H1 (cell line): ENCODE data around the gene TMEM125. TPM values are rescaled to one million over a fixed set of nuclear protein-coding genes. Genes with fewer than 3 reads are reported as not detected.

Experiments
- CTCF ChIA-PET: fragments of 300-600 bp; sonication (Branson Sonifier 250); formaldehyde crosslinking; loops from one replicate; lab custom pipeline; 2021; ENCODE audit not compliant: partially characterized antibody; lab: Charles Lee
- POLR2A ChIA-PET: fragments of 300-600 bp; sonication (Branson Sonifier 250); formaldehyde crosslinking; loops from one replicate; lab custom pipeline; 2021; ENCODE audit warnings: inconsistent platforms; ENCODE audit not compliant: partially characterized antibody; lab: Charles Lee
- DNase-seq, 2 experiments: peaks; one replicate each; pipeline versions ENCODE4 v3.0.0 to v3.0.0-alpha.2; 2010 to 2022; ENCODE audit warnings: low spot score in 2 of 2, low read depth in 1 of 2, mixed read lengths in 1 of 2
- FAIRE-seq: peaks from 2 replicates; lab custom pipeline; 2011; peaks lifted over from hg19 to GRCh38; lab: Jason Lieb, UNC
- H2AFZ ChIP-seq: 2 replicates; pipeline ENCODE4 v1.8.1; 2012; ENCODE audit warnings: low read length, inconsistent platforms
- H2AK5ac ChIP-seq: 2 replicates; pipeline ENCODE4 v1.6.1; 2013; ENCODE audit warnings: low read depth, low read length
- H2BK120ac ChIP-seq: replicated peaks from 2 replicates; pipeline ENCODE3; 2013; ENCODE audit warnings: low read depth, low read length, inconsistent platforms
- H2BK12ac ChIP-seq: 2 replicates; pipeline ENCODE4 v1.6.1; 2013; ENCODE audit warnings: low read depth, low read length
- H2BK15ac ChIP-seq: 2 replicates; pipeline ENCODE4 v1.6.1; 2013; ENCODE audit warnings: low read length
- H2BK20ac ChIP-seq: 2 replicates; pipeline ENCODE4 v1.6.1; 2013; ENCODE audit warnings: low read length
- H2BK5ac ChIP-seq: 2 replicates; pipeline ENCODE4 v1.6.1; 2013; ENCODE audit warnings: low read depth, low read length
- H3K14ac ChIP-seq: 2 replicates; pipeline ENCODE4 v1.6.1; 2013; ENCODE audit warnings: inconsistent platforms; ENCODE audit not compliant: insufficient read length
- H3K18ac ChIP-seq: 2 replicates; pipeline ENCODE4 v1.6.1; 2013; ENCODE audit warnings: low read length; ENCODE audit errors: extremely low read depth
- H3K23ac ChIP-seq: 2 replicates; pipeline ENCODE4 v1.6.1; 2013; ENCODE audit warnings: inconsistent platforms; ENCODE audit not compliant: insufficient read length
- H3K23me2 ChIP-seq: 2 replicates; pipeline ENCODE4 v1.6.1; 2013; ENCODE audit warnings: low read depth, low read length
- H3K27ac ChIP-seq: 2 replicates; pipeline ENCODE4 v1.6.1; 2011; ENCODE audit warnings: low read depth, low read length, inconsistent platforms
- H3K27me3 ChIP-seq, 4 experiments: replicated peaks in 1 of 4; 1 replicate in 1 of 4; 2 replicates in 3 of 4; pipeline versions ENCODE4 v1.6.1 to v1.8.1; 2011 to 2013; ENCODE audit warnings: low read length in 3 of 4, mild to moderate bottlenecking in 3 of 4, inconsistent platforms in 2 of 4, mixed read lengths in 2 of 4, moderate library complexity in 1 of 4; ENCODE audit not compliant: control insufficient read depth in 3 of 4, insufficient read depth in 3 of 4; ENCODE audit errors: extremely low read depth in 1 of 4
- H3K36me3 ChIP-seq, 4 experiments: 2 replicates each; pipeline versions ENCODE4 v1.6.1 to v1.8.1; 2011 to 2013; ENCODE audit warnings: mild to moderate bottlenecking in 4 of 4, low read length in 3 of 4, moderate library complexity in 2 of 4, control low read depth in 1 of 4, inconsistent platforms in 1 of 4; ENCODE audit not compliant: insufficient read depth in 4 of 4, control insufficient read depth in 2 of 4
- H3K4ac ChIP-seq: replicated peaks from 2 replicates; pipeline ENCODE3; 2013; ENCODE audit warnings: low read length, low read depth, mixed read lengths, inconsistent platforms; ENCODE audit not compliant: insufficient read length
- H3K4me1 ChIP-seq, 4 experiments: replicated peaks in 1 of 4; 1 replicate in 1 of 4; 2 replicates in 3 of 4; pipeline versions ENCODE4 v1.6.1 to v1.8.1; 2011 to 2013; ENCODE audit warnings: low read length in 3 of 4, inconsistent platforms in 2 of 4, mixed read lengths in 1 of 4; ENCODE audit not compliant: insufficient read depth in 4 of 4, control insufficient read depth in 3 of 4
- H3K4me2 ChIP-seq, 2 experiments: 2 replicates each; pipeline versions ENCODE4 v1.6.1 to v1.8.1; 2011 to 2013; ENCODE audit warnings: low read depth in 2 of 2, low read length in 2 of 2, control low read depth in 1 of 2, inconsistent platforms in 1 of 2, mild to moderate bottlenecking in 1 of 2; ENCODE audit not compliant: insufficient read depth in 1 of 2
- H3K4me3 ChIP-seq, 4 experiments: fragments of 200-600, 300-600 bp in 1 of 4; sonication (generic), shearing (Covaris generic), sonication (Bioruptor Twin) in 1 of 4; 2 replicates each; pipeline versions ENCODE4 v1.5.1 to v1.8.1; 2011 to 2016; ENCODE audit warnings: low read length in 4 of 4, low read depth in 3 of 4, control low read depth in 2 of 4, inconsistent platforms in 2 of 4, mild to moderate bottlenecking in 2 of 4, mixed read lengths in 1 of 4, moderate library complexity in 1 of 4; ENCODE audit not compliant: insufficient read depth in 2 of 4; ENCODE audit errors: extremely low read depth in 1 of 4
- H3K56ac ChIP-seq: replicated peaks from 2 replicates; pipeline ENCODE3; 2013; ENCODE audit warnings: low read depth, mild to moderate bottlenecking, mixed read lengths, low read length, inconsistent platforms; ENCODE audit not compliant: insufficient read length
- H3K79me1 ChIP-seq: 2 replicates; pipeline ENCODE4 v1.6.1; 2013; ENCODE audit warnings: low read depth, low read length, control low read depth
- H3K79me2 ChIP-seq, 2 experiments: 2 replicates each; pipeline versions ENCODE4 v1.6.1 to v1.8.1; 2012 to 2013; ENCODE audit warnings: low read length in 2 of 2, mild to moderate bottlenecking in 2 of 2, inconsistent platforms in 1 of 2; ENCODE audit not compliant: insufficient read depth in 2 of 2, control insufficient read depth in 1 of 2
- H3K9ac ChIP-seq, 4 experiments: replicated peaks in 1 of 4; 1 replicate in 1 of 4; 2 replicates in 3 of 4; pipeline versions ENCODE4 v1.6.1 to v1.8.1; 2011 to 2013; ENCODE audit warnings: low read depth in 3 of 4, low read length in 3 of 4, control low read depth in 2 of 4, mild to moderate bottlenecking in 2 of 4, moderate library complexity in 2 of 4, inconsistent platforms in 1 of 4; ENCODE audit errors: extremely low read depth in 1 of 4
- H3K9me3 ChIP-seq, 2 experiments: 2 replicates each; pipeline versions ENCODE4 v1.6.1 to v1.8.1; 2012 to 2013; ENCODE audit warnings: mild to moderate bottlenecking in 2 of 2, moderate library complexity in 2 of 2, control low read depth in 1 of 2, inconsistent platforms in 1 of 2, low read depth in 1 of 2, low read length in 1 of 2, mixed read lengths in 1 of 2; ENCODE audit not compliant: insufficient read depth in 2 of 2
- H4K20me1 ChIP-seq, 2 experiments: replicated peaks in 1 of 2; 2 replicates each; pipeline versions ENCODE3 to v1.8.1; 2011 to 2013; ENCODE audit warnings: inconsistent platforms in 2 of 2, low read length in 2 of 2, mild to moderate bottlenecking in 1 of 2; ENCODE audit not compliant: insufficient read depth in 2 of 2, control insufficient read depth in 1 of 2
- H4K5ac ChIP-seq: 2 replicates; pipeline ENCODE4 v1.6.1; 2013; ENCODE audit warnings: low read length, low read depth, mixed read lengths, inconsistent platforms; ENCODE audit not compliant: insufficient read length
- H4K8ac ChIP-seq: 2 replicates; pipeline ENCODE4 v1.8.0; 2013; ENCODE audit warnings: mild to moderate bottlenecking, moderate library complexity, low read length, inconsistent platforms; ENCODE audit not compliant: insufficient read depth; ENCODE audit errors: extremely low read depth
- H4K91ac ChIP-seq: replicated peaks from 2 replicates; pipeline ENCODE3; 2013; ENCODE audit warnings: low read length, mixed read lengths, inconsistent platforms; ENCODE audit not compliant: insufficient read length
- JUND ChIP-seq: IDR thresholded peaks from 2 replicates; pipeline ENCODE4 v1.6.1; 2011; ENCODE audit warnings: mild to moderate bottlenecking, improper control_type of control experiment, low read length
- PHF8 ChIP-seq: fragments of 200-600 bp; sonication (generic); conservative IDR thresholded peaks from 2 replicates; pipeline ENCODE4 v1.7.1; 2012; ENCODE audit warnings: low read depth, mild to moderate bottlenecking, inconsistent platforms, low read length, moderate library complexity
- POLR2A ChIP-seq, 2 experiments: IDR thresholded peaks; 1 replicate in 1 of 2; 2 replicates in 1 of 2; pipeline ENCODE4 v1.6.1; 2011; ENCODE audit warnings: low read depth in 2 of 2, low read length in 2 of 2, mild to moderate bottlenecking in 2 of 2; ENCODE audit errors: control extremely low read depth in 1 of 2
- RXRA ChIP-seq: IDR thresholded peaks from 2 replicates; pipeline ENCODE4 v1.6.1; 2011; ENCODE audit warnings: low read depth, mild to moderate bottlenecking, low read length, moderate library complexity; ENCODE audit not compliant: insufficient read depth
- TEAD4 ChIP-seq: IDR thresholded peaks from 2 replicates; pipeline ENCODE4 v1.6.1; 2012; ENCODE audit warnings: low read depth, low read length, inconsistent platforms, mixed read lengths
- WGBS, 2 experiments: shearing (Covaris generic) in 1 of 2; methylation state at CpG; one replicate each; pipeline versions ENCODE4 v1.1.6 to v1.1.7; 2013 to 2015; ENCODE audit warnings: low lambda C conversion rate in 2 of 2, mixed read lengths in 2 of 2, inconsistent platforms in 1 of 2, low coverage in 1 of 2, missing lambda C conversion rate in 1 of 2; ENCODE audit not compliant: insufficient replicate concordance in 2 of 2, insufficient coverage in 1 of 2, insufficient read length in 1 of 2; ENCODE audit errors: extremely low coverage in 1 of 2, missing lambda C conversion rate in 1 of 2; 5-methylcytosine and 5-hydroxymethylcytosine counted together
- polyA plus RNA-seq, 7 experiments: library from polyadenylated mRNA; depleted of rRNA in 3 of 7; stranded (reverse) in 5 of 7; unstranded in 2 of 7; fragments of >200 nt in 5 of 7; fragments of 200-250 nt in 2 of 7; gene quantifications; 1 replicate in 5 of 7; 2 replicates in 1 of 7; 4 replicates in 1 of 7; pipeline versions ENCODE4 v1.2.1 to v1.2.3, GENCODE V29; 2011 to 2013; ENCODE audit warnings: missing spikeins in 2 of 7, mixed read lengths in 2 of 7
- total RNA-seq: library from RNA; stranded (reverse); fragmentation: NEBNext Ultra II Directional; extraction: Animal tissue kit (Norgen Biotek cat#: 25700); gene quantifications from 2 replicates; pipeline ENCODE4 v1.2.1, GENCODE V29; 2021

The TMEM125 gene
- total and polyA plus RNA-seq, 2 of the 8 experiments (the other 6 are each of a cell fraction or from before 2014, with no cell fraction given): 26.5 to 46.7 TPM

GRCh38 chr1:43304771-43305300, 35.1 kb downstream of the TMEM125 start:
- DNase-seq (no peak), FAIRE-seq (no peak)
- no peak overlapping the region for H3K9ac ChIP-seq
- H2AK5ac ChIP-seq: no peak overlapping the region
- H3K4me3 ChIP-seq: no peak overlapping the region
- no peaks in the 10 kb centered on the region for H3K79me2 ChIP-seq
- H2BK20ac ChIP-seq: no peak overlapping the region
- H3K4me1 ChIP-seq: peaks cover 0 to 2% (median 1%) of the 10 kb centered on the region in 4 experiments; a peak in 3 of 7 replicates
- no peaks in the 10 kb centered on the region for H3K23me2 ChIP-seq
- no peak overlapping the region for H4K91ac ChIP-seq
- POLR2A ChIA-PET: no interaction called here
- no peak overlapping the region for H3K4ac ChIP-seq
- no peak overlapping the region for H2BK15ac ChIP-seq
- H2AFZ ChIP-seq: no peak overlapping the region
- H3K4me2 ChIP-seq: no peak overlapping the region
- H3K36me3 ChIP-seq: no peaks in the 10 kb centered on the region
- H4K20me1 ChIP-seq: no peaks in the 10 kb centered on the region
- H3K27me3 ChIP-seq: no peaks in the 10 kb centered on the region
- CTCF ChIA-PET: interaction anchor here (1.9 kb wide), 1 partner anchor 11 kb away, joined by 7 read pairs; no protein-coding TSS in a partner anchor
- no peak overlapping the region for H2BK120ac ChIP-seq
- no peak overlapping the region for H3K18ac ChIP-seq
- no peak overlapping the region for H2BK5ac ChIP-seq
- H3K27ac ChIP-seq: no peak overlapping the region
- no peak overlapping the region for H4K5ac ChIP-seq
- no peak overlapping the region for H4K8ac ChIP-seq
- no peak overlapping the region for H3K23ac ChIP-seq
- H3K14ac ChIP-seq: no peak overlapping the region
- 97% methylated on average over 45 of the region's 46 CpGs; no CpG with 5 or more reads in 1 of the 2 experiments for WGBS, 2 experiments
- H3K9me3 ChIP-seq: no peaks in the 10 kb centered on the region
- H2BK12ac ChIP-seq: no peak overlapping the region
- no peak for TF ChIP-seq POLR2A (IDR thresholded peaks at IDR 0.05; ENCODE audit: control extremely low read depth in 1 of 2, low read depth in 2 of 2, low read length in 2 of 2)
- no peak for TF ChIP-seq RXRA
- TF ChIP-seq PHF8: no peak
- TF ChIP-seq JUND: no peak
- TF ChIP-seq TEAD4: no peak
- no peaks in the 10 kb centered on the region for H3K79me1 ChIP-seq
- no peak overlapping the region for H3K56ac ChIP-seq
